Measurements from ENCODE around the gene CNTN1.

CNTN1 gene

GRCh38 chr12:40986001-40986400 lies 293.8 kb downstream of the CNTN1 start:
- no peak for DNase-seq

- no peak for DNase-seq
Observed at GRCh38 chr12:40988355-40988754, 296.1 kb downstream of the CNTN1 start.

GRCh38 chr12:40988824-40989223 lies 296.6 kb downstream of the CNTN1 start:
- no peak for DNase-seq

- no peak for DNase-seq
Observed at GRCh38 chr12:40989785-40990184, 297.5 kb downstream of the CNTN1 start.

GRCh38 chr12:40992158-40992557 lies 299.9 kb downstream of the CNTN1 start:
- DNase-seq, result no peak

- DNase-seq, result no peak
Observed at GRCh38 chr12:40992674-40993073, 300.4 kb downstream of the CNTN1 start.

GRCh38 chr12:40993158-40993557 lies 300.9 kb downstream of the CNTN1 start:
- DNase-seq, result no peak

GRCh38 chr12:40996091-40996490 lies 303.9 kb downstream of the CNTN1 start:
- no peak for DNase-seq

- DNase-seq, result no peak
Observed at GRCh38 chr12:40999210-40999609, 307.0 kb downstream of the CNTN1 start.

- DNase-seq, result no peak
Observed at GRCh38 chr12:41008472-41008871, 316.2 kb downstream of the CNTN1 start.

- no peak for DNase-seq
Observed at GRCh38 chr12:41011939-41012338, 319.7 kb downstream of the CNTN1 start.

- no peak for DNase-seq
Observed at GRCh38 chr12:41013881-41014642, 321.8 kb downstream of the CNTN1 start.

GRCh38 chr12:41014643-41015020 lies 322.4 kb downstream of the CNTN1 start:
- no peak for DNase-seq

GRCh38 chr12:41018010-41018409 lies 325.8 kb downstream of the CNTN1 start:
- DNase-seq, result no peak

- DNase-seq, result no peak
Observed at GRCh38 chr12:41019461-41019860, 327.2 kb downstream of the CNTN1 start.

GRCh38 chr12:41023836-41024235 lies 331.6 kb downstream of the CNTN1 start:
- no peak for DNase-seq

GRCh38 chr12:41026151-41026550 lies 333.9 kb downstream of the CNTN1 start:
- no peak for DNase-seq

- no peak for DNase-seq
Observed at GRCh38 chr12:41032386-41032785, 340.1 kb downstream of the CNTN1 start.

- DNase-seq, result no peak
Observed at GRCh38 chr12:41034686-41035085, 342.4 kb downstream of the CNTN1 start.

GRCh38 chr12:41039461-41039860 lies 347.2 kb downstream of the CNTN1 start:
- DNase-seq, result no peak

GRCh38 chr12:41045509-41045908 lies 353.3 kb downstream of the CNTN1 start:
- DNase-seq, result no peak

- no peak for DNase-seq
Observed at GRCh38 chr12:41049033-41049432, 356.8 kb downstream of the CNTN1 start.

GRCh38 chr12:41051954-41052353 lies 359.7 kb downstream of the CNTN1 start:
- no peak for DNase-seq

GRCh38 chr12:41052441-41052840 lies 360.2 kb downstream of the CNTN1 start:
- DNase-seq, result no peak

GRCh38 chr12:41053046-41053445 lies 360.8 kb downstream of the CNTN1 start:
- no peak for DNase-seq

Data from EL (cell line).